IPS DF 6.9 (cell line): Measurements from ENCODE around the gene MSMB.

ENCODE experiments used
- DNase-seq: peaks from one replicate; pipeline ENCODE4 v3.0.0-alpha.2; 2013; ENCODE audit warnings: low read depth, low spot score
- H3K27ac ChIP-seq: one replicate; pipeline ENCODE4 v1.5.1; 2013; ENCODE audit warnings: low read length, control low read depth
- H3K27me3 ChIP-seq: 2 replicates; pipeline ENCODE4 v1.6.1; 2013; ENCODE audit warnings: mild to moderate bottlenecking, low read length; ENCODE audit not compliant: control insufficient read depth, insufficient read depth
- H3K36me3 ChIP-seq: 2 replicates; pipeline ENCODE4 v1.6.1; 2013; ENCODE audit warnings: low read length; ENCODE audit not compliant: control insufficient read depth, insufficient read depth
- H3K4me1 ChIP-seq: 2 replicates; pipeline ENCODE4 v1.6.1; 2013; ENCODE audit warnings: low read length; ENCODE audit not compliant: control insufficient read depth, insufficient read depth
- H3K4me3 ChIP-seq: 2 replicates; pipeline ENCODE4 v1.5.1; 2013; ENCODE audit warnings: mild to moderate bottlenecking, low read length
- H3K9me3 ChIP-seq: 2 replicates; pipeline ENCODE4 v1.6.1; 2013; ENCODE audit warnings: low read length, inconsistent platforms; ENCODE audit not compliant: control insufficient read depth, insufficient read depth
- WGBS: extraction: QIAGEN DNeasy Blood & Tissue Kit; methylation state at CpG from one replicate; pipeline ENCODE4 v1.1.7; 2013; ENCODE audit warnings: mixed read lengths, missing lambda C conversion rate; ENCODE audit not compliant: insufficient read length, insufficient coverage; 5-methylcytosine and 5-hydroxymethylcytosine counted together

MSMB gene

GRCh38 chr10:46084321-46085165, 38.5 kb upstream of the MSMB start:
- H3K27ac ChIP-seq = no peak overlapping the region
- H3K36me3 ChIP-seq = no peaks in the 10 kb centered on the region
- H3K9me3 ChIP-seq = no peaks in the 10 kb centered on the region
- no peaks in the 10 kb centered on the region for H3K27me3 ChIP-seq
- no CpG with 5 or more reads among the region's 12 CpGs for WGBS
- 0 out of 2 replicates have a peak, but pooled peaks cover 2% of the 10 kb centered on the region for H3K4me1 ChIP-seq
- DNase-seq = no peak
- no peak overlapping the region for H3K4me3 ChIP-seq

- no peak for DNase-seq
- no CpG with 5 or more reads among the region's 2 CpGs for WGBS
- H3K36me3 ChIP-seq = no peaks in the 10 kb centered on the region
- no peaks in the 10 kb centered on the region for H3K9me3 ChIP-seq
- no peaks in the 10 kb centered on the region for H3K27me3 ChIP-seq
- 0 out of 2 replicates have a peak, but pooled peaks cover 2% of the 10 kb centered on the region for H3K4me1 ChIP-seq
- H3K27ac ChIP-seq = no peak overlapping the region
- no peak overlapping the region for H3K4me3 ChIP-seq
These were observed 34.8 kb upstream of the MSMB start for GRCh38 chr10:46080886-46081285.

GRCh38 chr10:46079831-46080585, 33.9 kb upstream of the MSMB start:
- Histone ChIP-seq H3K4me1 (0 out of 2 replicates have a peak, but pooled peaks cover 2% of the 10 kb centered on the region), H3K27ac (no peak overlapping the region), H3K27me3 (no peaks in the 10 kb centered on the region), H3K36me3 (no peaks in the 10 kb centered on the region), H3K9me3 (no peaks in the 10 kb centered on the region), H3K4me3 (no peak overlapping the region)
- no peak for DNase-seq
- no CpG with 5 or more reads among the region's 4 CpGs for WGBS

- H3K4me3 ChIP-seq = no peak overlapping the region
- no peak for DNase-seq
- no peaks in the 10 kb centered on the region for H3K9me3 ChIP-seq
- H3K27me3 ChIP-seq = no peaks in the 10 kb centered on the region
- no peaks in the 10 kb centered on the region for H3K4me1 ChIP-seq
- H3K27ac ChIP-seq = no peak overlapping the region
- no peaks in the 10 kb centered on the region for H3K36me3 ChIP-seq
- no CpG with 5 or more reads among the region's 5 CpGs for whole genome bisulfite sequencing
These were observed 31.8 kb upstream of the MSMB start for GRCh38 chr10:46077731-46078413.

GRCh38 chr10:46077141-46077554, 31.1 kb upstream of the MSMB start:
- Histone ChIP-seq H3K4me1 (no peaks in the 10 kb centered on the region), H3K9me3 (no peaks in the 10 kb centered on the region), H3K4me3 (no peak overlapping the region), H3K27me3 (no peaks in the 10 kb centered on the region), H3K27ac (no peak overlapping the region), H3K36me3 (no peaks in the 10 kb centered on the region)
- WGBS = no CpG with 5 or more reads among the region's 4 CpGs
- DNase-seq = no peak

- Histone ChIP-seq H3K36me3 (no peaks in the 10 kb centered on the region), H3K4me1 (no peaks in the 10 kb centered on the region), H3K4me3 (no peak overlapping the region), H3K9me3 (no peaks in the 10 kb centered on the region), H3K27ac (no peak overlapping the region), H3K27me3 (no peaks in the 10 kb centered on the region)
- no CpG with 5 or more reads among the region's 3 CpGs for WGBS
- DNase-seq = no peak
These were observed 29.8 kb upstream of the MSMB start for GRCh38 chr10:46075869-46076268.

GRCh38 chr10:46074196-46074946, 28.3 kb upstream of the MSMB start:
- Histone ChIP-seq H3K27me3 (no peaks in the 10 kb centered on the region), H3K9me3 (no peaks in the 10 kb centered on the region), H3K4me1 (no peaks in the 10 kb centered on the region), H3K36me3 (no peaks in the 10 kb centered on the region), H3K27ac (no peak overlapping the region), H3K4me3 (no peak overlapping the region)
- DNase-seq = no peak
- no CpG with 5 or more reads among the region's 4 CpGs for WGBS

- no peaks in the 10 kb centered on the region for H3K4me1 ChIP-seq
These were observed 27.5 kb upstream of the MSMB start for GRCh38 chr10:46073564-46073963.

GRCh38 chr10:46070749-46071148, 24.7 kb upstream of the MSMB start:
- Histone ChIP-seq H3K9me3 (no peaks in the 10 kb centered on the region), H3K4me3 (no peak overlapping the region), H3K27me3 (no peaks in the 10 kb centered on the region), H3K36me3 (no peaks in the 10 kb centered on the region), H3K27ac (no peak overlapping the region), H3K4me1 (no peaks in the 10 kb centered on the region)
- DNase-seq = no peak
- no CpG with 5 or more reads among the region's 6 CpGs for WGBS

More at GRCh38 chr10:46073564-46073963, 27.5 kb upstream of the MSMB start:
- Histone ChIP-seq H3K9me3 (no peaks in the 10 kb centered on the region), H3K27ac (no peak overlapping the region), H3K36me3 (no peaks in the 10 kb centered on the region), H3K4me3 (no peak overlapping the region), H3K27me3 (no peaks in the 10 kb centered on the region)
- WGBS = no CpG with 5 or more reads among the region's 1 CpG
- no peak for DNase-seq
